ENCODE measurements around the gene CCDC24.
A peak's percentile ranks its signal among the peaks of the same experiment; 100 is the strongest.

CCDC24 gene

DNA sequence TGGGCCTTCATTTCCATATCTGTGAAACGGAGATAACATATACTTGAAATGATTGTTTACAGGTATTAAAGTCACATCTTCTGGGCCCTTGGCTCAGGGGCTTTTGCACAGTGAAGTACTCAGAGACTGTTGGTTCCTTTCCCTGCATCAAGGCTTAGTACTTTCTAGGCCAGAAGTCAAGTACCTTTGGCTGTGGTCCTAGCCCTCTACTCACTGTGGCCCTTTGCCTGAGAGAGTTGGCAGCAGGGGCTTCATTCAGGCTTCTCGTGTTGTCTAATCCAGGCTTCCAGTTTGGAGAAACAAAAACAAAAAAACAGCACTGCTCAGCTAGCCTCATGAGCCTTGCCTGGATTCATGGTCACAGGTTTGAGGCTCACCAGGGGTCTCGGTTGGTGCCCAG, 29.7 kb upstream of the CCDC24 start:
- peak in 1 of 10 donors; percentile 23 for DNase-seq
- intact Hi-C loops (cut with DNase I), result no loop called here

DNA sequence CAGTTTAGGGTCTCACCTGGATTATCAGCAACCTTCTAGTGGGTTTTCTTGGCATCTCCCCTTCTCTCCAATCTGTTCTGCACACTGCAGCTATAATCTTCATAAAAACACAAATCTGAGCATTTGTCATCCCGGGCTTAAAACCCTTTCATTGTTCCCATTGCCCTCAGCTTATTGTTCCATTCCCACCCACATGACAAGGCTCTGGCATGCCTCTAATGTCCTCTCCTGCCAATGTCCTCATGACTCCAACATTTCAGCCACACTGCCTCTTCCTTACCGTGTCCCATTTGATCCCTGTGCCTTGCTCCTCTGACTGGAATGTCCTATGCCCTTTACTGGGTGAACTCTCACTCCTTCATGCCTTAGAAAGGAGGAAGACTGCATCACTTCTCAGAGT, 29.1 kb upstream of the CCDC24 start:
- intact Hi-C loops (cut with DNase I), result no loop called here
- DNase-seq, result peak in 2 of 10 donors; percentile 12 to 54

DNA sequence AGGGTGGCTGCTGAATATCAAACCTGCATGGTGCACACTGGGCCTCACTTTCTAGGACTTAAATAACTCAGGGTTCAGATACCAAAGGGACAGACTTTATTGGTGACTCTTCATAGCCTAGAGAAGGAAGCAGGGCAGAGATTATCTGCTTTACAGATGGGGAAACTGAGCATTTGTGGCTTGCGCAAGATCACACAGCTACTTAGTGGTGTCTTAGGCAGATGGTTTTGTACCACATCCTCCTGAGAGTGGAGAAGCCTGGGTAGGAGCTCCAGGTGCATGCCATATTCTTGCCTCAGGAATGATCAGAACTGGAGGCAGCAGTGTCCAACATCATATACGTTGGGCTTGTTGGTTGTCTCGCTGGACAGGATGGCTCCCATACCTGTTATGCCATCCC, 28.4 kb upstream of the CCDC24 start:
- intact Hi-C loops (cut with DNase I), result no loop called here
- DNase-seq, result no peak

DNA sequence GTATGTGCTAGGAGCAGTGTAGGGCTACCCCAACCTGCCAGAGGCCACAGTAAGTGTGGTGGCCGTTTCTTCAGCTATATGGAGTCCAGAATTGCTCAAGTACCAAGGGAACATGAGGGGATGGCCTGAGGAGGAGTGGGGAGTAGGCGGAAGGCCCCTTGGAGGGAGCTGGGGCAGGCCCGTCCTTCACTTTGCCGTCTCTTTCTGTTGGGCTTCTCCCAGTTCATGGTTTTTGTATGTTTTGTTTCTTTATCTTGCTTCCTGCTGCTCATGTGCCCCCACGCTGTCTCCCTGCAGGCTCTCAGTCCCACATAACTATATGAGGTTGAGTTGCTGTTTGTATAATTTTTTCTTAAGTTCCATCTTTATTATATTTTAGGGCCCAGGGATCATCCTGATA, 27.5 kb upstream of the CCDC24 start:
- intact Hi-C loops (cut with DNase I), result no loop called here

DNA sequence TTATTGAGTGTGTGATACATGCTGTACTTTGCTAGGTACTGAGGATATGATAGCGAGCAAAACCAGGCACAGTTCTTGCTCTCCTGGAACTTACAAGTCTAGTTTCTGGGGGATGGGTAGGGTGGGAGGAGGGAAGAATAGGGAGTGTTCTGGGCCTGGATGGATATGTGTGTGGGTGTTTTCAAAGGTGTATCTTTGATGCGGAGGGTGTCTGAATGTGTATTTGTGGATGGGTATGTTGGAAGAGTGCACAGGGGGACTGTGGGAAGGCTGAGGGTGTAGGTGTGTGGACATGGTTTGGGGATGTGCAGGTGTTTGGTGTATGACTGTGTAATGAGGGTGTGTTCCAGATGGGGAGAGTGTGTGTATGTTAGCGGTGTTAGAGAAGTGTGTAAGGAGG, 26.1 kb upstream of the CCDC24 start:
- intact Hi-C loops (cut with DNase I), result no loop called here
- DNase-seq, result no peak

More for the DNA sequence above, 27.5 kb upstream of the CCDC24 start:
- DNase-seq, result peak in 1 of 10 donors; percentile 33

DNA sequence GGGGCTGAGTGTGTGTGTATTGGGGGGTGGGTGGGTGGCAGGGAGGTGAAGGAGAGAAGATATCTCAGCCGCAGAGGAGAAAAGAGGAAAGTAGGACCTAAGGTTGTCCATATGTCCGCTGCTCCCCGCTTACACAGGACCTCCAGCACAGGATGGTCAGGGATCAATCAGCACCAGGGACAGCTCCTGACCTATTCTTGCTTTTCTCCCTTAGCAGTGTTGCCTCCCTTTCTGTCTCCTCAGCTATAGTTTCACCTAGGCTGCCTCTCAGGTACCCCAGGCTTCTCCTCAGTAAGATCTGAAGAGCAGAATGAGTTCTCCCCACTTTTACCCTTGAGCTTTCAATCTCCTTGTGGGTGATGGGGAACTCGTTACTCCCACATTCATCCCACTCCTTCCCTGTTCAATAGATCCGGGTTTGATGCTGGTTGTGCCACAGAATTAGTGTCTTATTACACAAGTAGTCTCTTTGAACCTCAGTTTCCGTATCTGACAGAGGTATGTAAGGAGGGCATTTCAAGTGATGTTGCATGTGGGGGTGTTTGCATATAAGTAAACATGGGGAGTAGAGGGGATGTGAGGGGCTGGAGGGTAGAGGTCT, 23.0 kb upstream of the CCDC24 start:
- DNase-seq, result peak in 1 of 10 donors; percentile 24
- intact Hi-C loops (cut with DNase I), result no loop called here

DNA sequence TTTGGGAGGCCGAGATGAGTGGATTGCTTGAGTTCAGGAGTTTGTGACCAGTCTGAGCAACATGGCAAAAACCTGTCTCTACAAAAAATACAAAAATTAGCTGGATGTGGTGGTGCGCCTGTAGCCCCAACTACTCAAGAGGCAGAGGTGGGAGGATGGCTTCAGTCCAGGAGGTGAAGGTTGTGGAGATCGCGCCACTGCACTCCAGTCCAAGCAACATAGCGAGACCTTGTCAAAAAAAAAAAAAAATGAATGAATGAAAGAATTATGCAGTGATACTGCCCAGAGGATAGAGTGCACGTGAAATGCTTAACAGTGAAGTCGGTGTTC, 22.0 kb upstream of the CCDC24 start:
- intact Hi-C loops (cut with DNase I), result no loop called here
- DNase-seq, result peak in 1 of 10 donors; percentile 66

DNA sequence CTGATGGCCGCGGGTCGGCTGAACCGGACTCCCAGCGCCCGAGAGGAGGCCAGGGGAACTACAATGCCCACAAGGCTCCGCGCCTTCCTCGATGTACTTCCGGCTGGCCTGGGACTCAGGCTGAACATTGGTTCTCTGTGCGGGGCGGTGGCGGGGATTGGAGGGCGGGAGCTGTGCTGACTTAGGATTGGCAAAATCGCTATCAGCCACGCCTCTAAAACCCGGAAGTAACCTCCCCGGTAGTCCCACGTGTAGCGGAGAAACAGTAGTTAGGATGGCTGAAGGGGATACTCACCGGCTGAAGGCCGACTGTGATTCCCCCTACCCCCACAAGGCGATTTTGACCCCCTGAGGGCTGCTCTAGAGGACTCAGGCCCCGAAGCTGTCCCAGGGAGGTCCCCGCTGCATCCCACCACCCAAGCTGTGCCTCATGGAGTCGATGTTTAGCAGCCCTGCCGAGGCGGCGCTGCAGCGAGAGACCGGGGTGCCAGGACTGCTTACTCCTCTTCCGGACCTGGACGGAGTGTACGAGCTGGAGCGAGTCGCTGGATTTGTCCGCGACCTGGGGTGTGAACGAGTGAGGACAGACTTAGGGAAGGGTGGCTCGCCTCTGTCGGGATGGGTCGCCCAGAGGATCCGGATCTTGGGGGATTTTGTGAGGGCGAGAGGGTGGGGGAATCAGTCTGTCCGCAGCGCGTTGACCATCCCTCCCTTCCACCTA, 21.5 kb upstream of the CCDC24 start, which contains the start of gene DPH2:
Gene DPH2 (plus strand): TSS at position 265 of the 721 bp plus-strand sequence. CDS start 166 bp downstream, at position 431.
- intact Hi-C loops (cut with DNase I), result no loop called here
- DNase-seq, result peak; percentile 97 to 99 (median 98)

DNA sequence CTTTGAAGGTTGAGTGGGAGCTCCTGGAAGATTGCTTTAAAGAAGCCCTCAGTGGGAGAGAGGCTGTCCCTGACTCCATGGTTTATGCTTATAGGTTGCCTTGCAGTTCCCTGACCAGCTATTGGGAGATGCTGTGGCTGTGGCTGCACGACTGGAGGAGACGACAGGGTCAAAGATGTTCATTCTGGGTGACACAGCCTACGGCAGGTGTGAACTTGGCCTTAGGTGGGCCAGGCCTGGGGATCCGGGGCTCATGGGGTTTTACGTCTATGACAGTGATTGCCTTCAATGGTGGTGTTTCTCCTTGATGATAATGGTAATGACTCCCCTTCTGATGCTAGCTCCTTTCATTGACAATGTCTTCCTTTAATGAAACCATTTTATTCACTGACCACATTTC, 20.9 kb upstream of the CCDC24 start:
- intact Hi-C loops (cut with DNase I), result no loop called here
- peak in 2 of 10 donors; percentile 50 to 67 for DNase-seq

DNA sequence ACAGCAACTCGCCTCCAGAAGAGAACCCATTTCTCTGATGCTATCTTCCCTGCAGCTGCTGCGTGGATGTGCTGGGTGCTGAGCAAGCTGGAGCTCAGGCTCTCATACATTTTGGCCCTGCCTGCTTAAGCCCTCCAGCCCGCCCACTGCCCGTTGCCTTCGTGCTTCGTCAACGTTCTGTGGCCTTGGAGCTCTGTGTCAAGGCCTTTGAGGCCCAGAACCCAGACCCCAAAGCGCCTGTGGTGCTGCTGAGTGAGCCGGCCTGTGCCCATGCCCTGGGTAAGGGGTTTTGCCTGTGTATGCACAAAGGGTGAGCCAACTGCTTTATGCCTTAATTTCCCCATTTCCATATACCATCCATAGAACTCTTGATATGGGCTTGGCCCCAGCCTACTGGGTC, 20.5 kb upstream of the CCDC24 start:
- intact Hi-C loops (cut with DNase I), result no loop called here
- peak in 3 of 10 donors; percentile 24 to 78 (median 59) for DNase-seq

DNA sequence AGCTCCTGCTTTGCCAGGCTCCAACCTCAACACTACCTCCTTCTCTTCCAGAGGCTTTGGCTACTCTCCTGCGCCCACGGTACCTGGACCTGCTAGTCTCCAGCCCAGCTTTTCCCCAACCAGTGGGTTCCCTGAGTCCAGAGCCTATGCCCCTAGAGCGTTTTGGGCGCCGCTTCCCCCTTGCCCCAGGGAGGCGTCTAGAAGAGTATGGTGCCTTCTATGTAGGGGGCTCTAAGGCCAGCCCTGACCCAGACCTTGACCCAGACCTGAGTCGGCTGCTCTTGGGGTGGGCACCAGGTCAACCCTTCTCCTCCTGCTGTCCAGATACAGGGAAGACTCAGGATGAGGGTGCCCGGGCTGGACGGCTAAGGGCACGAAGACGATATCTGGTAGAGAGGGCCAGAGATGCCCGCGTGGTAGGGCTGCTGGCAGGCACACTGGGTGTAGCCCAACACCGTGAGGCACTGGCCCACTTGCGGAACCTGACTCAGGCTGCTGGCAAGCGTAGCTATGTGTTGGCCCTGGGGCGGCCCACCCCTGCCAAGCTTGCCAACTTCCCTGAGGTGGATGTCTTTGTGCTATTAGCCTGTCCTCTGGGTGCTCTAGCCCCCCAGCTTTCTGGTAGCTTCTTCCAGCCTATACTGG, 19.9 kb upstream of the CCDC24 start:
- intact Hi-C loops (cut with DNase I), result no loop called here
- DNase-seq, result peak in 3 of 10 donors; percentile 39 to 72 (median 63)

DNA sequence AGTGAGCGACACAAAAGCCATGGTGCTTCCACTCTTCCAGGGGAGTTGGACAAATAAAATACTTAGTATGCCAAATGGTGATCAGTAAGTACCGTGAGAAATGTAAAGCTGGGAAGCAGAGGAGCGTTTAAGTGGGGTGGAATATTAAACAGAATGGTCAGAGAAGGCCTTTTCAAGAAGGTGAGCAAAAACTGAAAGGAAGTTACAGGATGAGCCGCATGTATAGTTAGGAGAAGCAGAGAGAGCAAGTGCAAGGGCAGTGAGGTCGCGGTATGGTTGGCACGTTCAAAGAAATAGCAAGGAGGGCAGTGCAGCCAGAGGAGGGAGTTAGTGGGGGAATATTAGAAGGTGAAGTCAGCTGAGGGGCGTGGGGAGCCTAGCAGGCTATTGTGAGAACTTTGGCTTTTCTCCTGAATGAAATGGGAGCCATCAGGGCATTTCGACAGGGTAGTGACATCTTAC, 17.4 kb upstream of the CCDC24 start:
- peak in 1 of 10 donors; percentile 39 for DNase-seq
- intact Hi-C loops (cut with DNase I), result loop anchor here (2.0 kb wide), 1 partner anchor 27 kb away; the partner anchor contains the start of gene IPO13

DNA sequence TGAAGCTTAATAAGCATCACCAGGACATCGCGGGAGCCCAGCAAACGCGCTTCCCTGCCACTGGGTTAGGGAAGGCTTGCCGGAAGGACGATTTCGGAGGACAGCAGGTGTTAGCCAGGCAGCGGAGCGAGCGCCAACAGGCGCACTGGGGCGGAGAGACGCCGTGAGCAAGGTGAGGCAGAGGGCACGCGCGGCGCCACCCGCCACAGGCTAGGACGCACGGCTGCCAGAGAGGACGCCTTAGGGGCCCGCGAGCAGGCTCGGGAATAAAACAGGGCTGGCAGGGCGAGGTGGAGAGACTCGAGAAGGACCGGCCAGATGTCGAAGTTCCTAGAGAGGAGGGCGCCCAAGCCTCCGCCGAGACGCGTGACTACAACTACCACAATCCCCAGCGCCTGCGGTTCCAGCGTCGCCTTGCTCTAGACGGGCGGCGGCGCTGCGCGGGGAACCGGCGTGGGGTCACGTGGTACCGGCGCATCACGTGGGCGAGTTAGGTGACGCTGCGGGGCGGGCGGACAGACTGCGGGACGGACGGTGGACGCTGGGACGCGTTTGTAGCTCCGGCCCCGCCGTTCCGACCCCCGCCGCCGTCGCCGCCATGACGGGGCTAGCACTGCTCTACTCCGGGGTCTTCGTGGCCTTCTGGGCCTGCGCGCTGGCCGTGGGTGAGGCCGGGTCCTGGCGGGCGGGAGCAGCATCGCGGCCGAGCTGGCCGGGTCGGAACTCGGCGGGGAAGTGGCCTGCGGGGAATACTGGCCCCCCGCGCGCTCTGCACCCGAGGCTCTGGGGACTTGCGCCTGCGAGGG, 16.8 kb upstream of the CCDC24 start, which contains the start of gene ATP6V0B:
Gene ATP6V0B (plus strand): TSS at position 518 of the 806 bp plus-strand sequence. CDS start 81 bp downstream, at position 599.
- peak; percentile 97 to 100 (median 99) for DNase-seq
- intact Hi-C loops (cut with DNase I), result loop anchor here (2.0 kb wide), 1 partner anchor 28 kb away; the partner anchor contains the start of gene IPO13

DNA sequence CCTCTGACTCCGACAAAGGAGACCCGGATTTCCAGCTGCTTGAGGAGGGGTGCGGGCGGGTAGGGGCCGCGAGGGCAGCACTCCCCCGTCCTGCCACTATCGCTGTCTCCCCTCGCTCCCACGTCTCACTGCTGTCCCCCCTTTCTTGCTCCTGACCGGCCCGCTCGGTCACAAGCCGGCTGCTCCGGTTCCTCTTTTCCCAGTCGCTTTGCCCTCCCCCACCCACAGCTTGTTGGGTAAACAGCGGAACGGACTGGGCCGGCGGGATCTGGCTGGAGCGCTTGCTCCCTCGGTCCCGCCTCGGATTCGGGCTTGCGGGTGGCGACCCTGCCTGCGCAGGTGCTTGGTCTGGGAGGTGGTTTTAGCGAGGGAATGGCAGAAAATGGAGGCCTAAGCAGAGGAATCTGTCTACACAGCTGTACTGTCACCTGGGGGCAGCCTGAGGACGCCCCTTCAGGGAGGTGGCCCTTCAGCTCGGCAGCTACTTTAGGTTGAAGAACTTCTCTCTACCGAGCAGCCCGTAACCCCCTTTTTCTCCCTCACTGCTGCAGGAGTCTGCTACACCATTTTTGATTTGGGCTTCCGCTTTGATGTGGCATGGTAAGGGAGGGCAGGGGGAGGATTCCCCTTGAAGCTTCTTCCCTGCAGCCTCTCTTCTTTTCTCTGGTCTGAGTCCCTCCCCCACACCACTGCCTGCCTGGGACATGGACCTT, 16.0 kb upstream of the CCDC24 start:
- intact Hi-C loops (cut with DNase I), result loop anchor here (2.0 kb wide), 1 partner anchor 29 kb away; the partner anchor contains the start of gene IPO13
- peak in 6 of 10 donors; percentile 46 to 88 (median 64) for DNase-seq

DNA sequence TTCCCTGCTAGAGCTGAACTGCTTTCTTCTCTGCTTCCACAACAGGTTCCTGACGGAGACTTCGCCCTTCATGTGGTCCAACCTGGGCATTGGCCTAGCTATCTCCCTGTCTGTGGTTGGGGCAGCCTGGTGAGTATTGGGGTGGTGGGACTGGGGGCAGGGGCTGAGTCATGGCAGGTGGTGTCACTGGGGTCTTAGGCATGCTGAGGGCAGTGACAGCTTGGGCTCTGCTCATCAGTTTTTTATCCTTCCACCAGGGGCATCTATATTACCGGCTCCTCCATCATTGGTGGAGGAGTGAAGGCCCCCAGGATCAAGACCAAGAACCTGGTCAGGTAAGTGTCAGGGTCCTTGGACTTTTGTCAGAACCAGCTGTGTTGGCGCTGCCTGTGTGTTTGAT, 15.4 kb upstream of the CCDC24 start:
- intact Hi-C loops (cut with DNase I), result no loop called here
- DNase-seq, result peak in 2 of 10 donors; percentile 17 to 37

DNA sequence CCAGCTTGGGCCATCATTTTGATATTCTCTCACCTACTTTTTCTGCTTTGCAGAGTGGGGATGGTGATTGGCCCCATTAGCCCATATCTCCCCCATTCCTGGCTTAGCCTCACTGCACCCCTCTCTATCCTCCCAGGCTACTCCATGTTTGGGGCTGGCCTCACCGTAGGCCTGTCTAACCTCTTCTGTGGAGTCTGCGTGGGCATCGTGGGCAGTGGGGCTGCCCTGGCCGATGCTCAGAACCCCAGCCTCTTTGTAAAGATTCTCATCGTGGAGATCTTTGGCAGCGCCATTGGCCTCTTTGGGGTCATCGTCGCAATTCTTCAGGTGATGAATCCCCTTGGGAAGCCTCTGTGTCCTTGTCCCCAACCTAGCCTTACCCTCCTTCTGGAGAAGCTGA, 14.5 kb upstream of the CCDC24 start:
- DNase-seq, result peak in 1 of 10 donors; percentile 48
- intact Hi-C loops (cut with DNase I), result no loop called here

DNA sequence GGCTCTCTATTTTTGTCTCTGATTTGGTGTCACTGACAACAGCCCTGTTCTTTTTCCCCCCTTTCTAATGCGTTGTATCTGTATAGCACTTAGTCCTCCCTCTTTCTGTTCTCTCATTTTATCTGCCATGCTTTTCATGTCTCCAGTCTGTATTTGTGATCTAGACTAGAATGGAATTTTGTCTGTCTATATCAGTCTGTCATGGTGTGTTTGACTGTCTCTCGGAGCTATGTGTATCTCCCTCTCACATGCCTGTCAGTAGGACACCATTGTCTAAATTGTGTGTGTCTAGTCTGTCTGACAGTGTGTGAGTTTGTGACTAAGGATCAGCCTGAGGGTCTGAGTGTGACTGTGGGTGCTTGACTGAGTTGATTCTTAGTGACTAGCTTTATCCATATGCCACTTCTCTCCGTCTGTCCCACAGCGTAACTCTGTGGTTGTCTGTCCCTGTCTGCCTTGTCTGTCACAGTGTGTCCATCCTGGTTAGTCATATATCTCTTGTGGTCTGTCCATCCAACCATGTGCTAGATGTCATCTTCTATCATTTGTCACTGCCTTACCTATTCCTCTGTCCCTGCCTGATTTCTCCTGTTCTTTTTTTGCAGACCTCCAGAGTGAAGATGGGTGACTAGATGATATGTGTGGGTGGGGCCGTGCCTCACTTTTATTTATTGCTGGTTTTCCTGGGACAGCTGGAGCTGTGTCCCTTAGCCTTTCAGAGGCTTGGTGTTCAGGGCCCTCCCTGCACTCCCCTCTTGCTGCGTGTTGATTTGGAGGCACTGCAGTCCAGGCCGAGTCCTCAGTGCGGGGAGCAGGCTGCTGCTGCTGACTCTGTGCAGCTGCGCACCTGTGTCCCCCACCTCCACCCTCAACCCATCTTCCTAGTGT, 13.8 kb upstream of the CCDC24 start:
- intact Hi-C loops (cut with DNase I), result no loop called here
- DNase-seq, result peak in 2 of 10 donors; percentile 38 to 40

DNA sequence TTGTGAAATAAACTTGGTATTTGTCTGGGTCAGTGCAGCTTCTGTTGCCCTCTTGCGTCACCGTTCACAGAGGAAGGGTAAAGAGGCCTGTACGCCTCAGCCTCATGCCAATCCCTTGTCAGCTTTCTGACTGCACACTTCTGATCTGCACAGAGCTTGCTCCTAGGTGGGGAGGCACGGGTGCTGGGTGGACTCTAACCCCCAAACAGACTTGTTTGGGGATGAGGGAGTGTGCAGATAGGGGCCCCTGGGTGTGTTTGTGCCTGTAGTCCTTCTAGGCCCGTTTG, 13.2 kb upstream of the CCDC24 start:
- peak in 2 of 10 donors; percentile 45 to 62 for DNase-seq
- intact Hi-C loops (cut with DNase I), result no loop called here
